HEK293 (cell line): ENCODE results near the gene GRIA1.

Source experiments
- ZNF274 ChIP-seq, 2 experiments: fragments of 200-500 bp in 1 of 2; fragments of 450-650 bp in 1 of 2; sonication (Bioruptor generic) in 1 of 2; formaldehyde crosslinking in 1 of 2; IDR thresholded peaks; 2 replicates each; pipeline versions ENCODE4 v1.5.1 to v1.6.1; 2014 to 2016; ENCODE audit warnings: borderline replicate concordance in 1 of 2, inconsistent platforms in 1 of 2, low read length in 1 of 2, missing biosample characterization in 1 of 2, missing genetic modification characterization in 1 of 2
- TF ChIP-seq, protein P1 (sequence below): fragments of 450-650 bp; formaldehyde crosslinking; IDR thresholded peaks from 2 replicates; pipeline ENCODE4 v1.5.1; 2016; ENCODE audit warnings: missing biosample characterization, missing genetic modification characterization

- TF ChIP-seq ZNF274 (IDR thresholded peaks at IDR 0.05; ENCODE audit: low read length) = no peak
- no peak for TF ChIP-seq ZNF274 (tag by site-specific recombination; IDR thresholded peaks at IDR 0.05; ENCODE audit: borderline replicate concordance)
- TF ChIP-seq, protein P1, sequence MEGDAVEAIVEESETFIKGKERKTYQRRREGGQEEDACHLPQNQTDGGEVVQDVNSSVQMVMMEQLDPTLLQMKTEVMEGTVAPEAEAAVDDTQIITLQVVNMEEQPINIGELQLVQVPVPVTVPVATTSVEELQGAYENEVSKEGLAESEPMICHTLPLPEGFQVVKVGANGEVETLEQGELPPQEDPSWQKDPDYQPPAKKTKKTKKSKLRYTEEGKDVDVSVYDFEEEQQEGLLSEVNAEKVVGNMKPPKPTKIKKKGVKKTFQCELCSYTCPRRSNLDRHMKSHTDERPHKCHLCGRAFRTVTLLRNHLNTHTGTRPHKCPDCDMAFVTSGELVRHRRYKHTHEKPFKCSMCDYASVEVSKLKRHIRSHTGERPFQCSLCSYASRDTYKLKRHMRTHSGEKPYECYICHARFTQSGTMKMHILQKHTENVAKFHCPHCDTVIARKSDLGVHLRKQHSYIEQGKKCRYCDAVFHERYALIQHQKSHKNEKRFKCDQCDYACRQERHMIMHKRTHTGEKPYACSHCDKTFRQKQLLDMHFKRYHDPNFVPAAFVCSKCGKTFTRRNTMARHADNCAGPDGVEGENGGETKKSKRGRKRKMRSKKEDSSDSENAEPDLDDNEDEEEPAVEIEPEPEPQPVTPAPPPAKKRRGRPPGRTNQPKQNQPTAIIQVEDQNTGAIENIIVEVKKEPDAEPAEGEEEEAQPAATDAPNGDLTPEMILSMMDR (tag by site-specific recombination) = no peak
These were observed 33.5 kb upstream of the GRIA1 start for GRCh38 chr5:153456993-153457392.
